Measurements from ENCODE around the gene THPO.

The THPO gene

GRCh38 chr3:184354121-184354728 lies 23.8 kb downstream of the THPO start:
- H3K27me3 ChIP-seq (ENCODE audit: low read length), result no peaks in the 10 kb centered on the region
- no peak overlapping the region for H3K4me3 ChIP-seq (ENCODE audit: insufficient read depth, low read length, poor library complexity, severe bottlenecking)
- H3K9ac ChIP-seq (ENCODE audit: low read length), result no peak overlapping the region
- H3K4me2 ChIP-seq (ENCODE audit: low read depth, low read length, poor library complexity, severe bottlenecking), result no peak overlapping the region
- H4K20me1 ChIP-seq (ENCODE audit: low read depth, low read length), result no peaks in the 10 kb centered on the region
- H3K9me3 ChIP-seq (ENCODE audit: insufficient read depth, low read length), result no peaks in the 10 kb centered on the region
- no peaks in the 10 kb centered on the region for H3K79me2 ChIP-seq (ENCODE audit: insufficient read depth, low read length)
- no peak overlapping the region for H3K27ac ChIP-seq (ENCODE audit: low read depth, low read length)
- no peaks in the 10 kb centered on the region for H3F3A ChIP-seq (ENCODE audit: insufficient read depth)
- TF ChIP-seq EZH2phosphoT487 (conservative IDR thresholded peaks at IDR 0.05; ENCODE audit: low read length) (no peak), CTCF (IDR thresholded peaks at IDR 0.05; ENCODE audit: insufficient read depth, low read length, poor library complexity, severe bottlenecking) (peak; percentile 92)
- H3K36me3 ChIP-seq (ENCODE audit: low read length), result no peaks in the 10 kb centered on the region
- H2AFZ ChIP-seq (ENCODE audit: low read depth, low read length, severe bottlenecking), result no peak overlapping the region
- no peaks in the 10 kb centered on the region for H3K9me2 ChIP-seq (replicated peaks; ENCODE audit: insufficient read depth, low read length)

DNA sequence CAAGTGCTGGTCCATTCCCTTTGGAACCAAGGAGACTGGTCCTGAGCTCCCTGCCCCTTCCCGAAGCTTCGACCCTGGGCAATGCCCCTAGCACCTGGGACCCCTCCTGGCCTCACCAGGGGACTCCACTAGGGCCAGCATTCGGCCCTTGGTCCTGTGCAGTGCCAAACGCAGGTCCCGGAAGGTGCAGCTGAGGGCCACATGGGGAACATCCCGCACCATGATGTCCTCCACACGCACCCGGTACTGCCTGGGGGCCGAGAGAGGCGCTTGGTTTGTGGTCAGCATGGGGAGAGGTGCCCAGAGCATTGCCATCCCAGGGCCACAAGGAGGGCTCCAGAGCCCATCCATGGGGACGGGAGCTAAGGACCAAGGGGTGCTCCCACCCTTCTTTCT lies 24.5 kb downstream of the THPO start:
- Histone ChIP-seq H3K4me3 (ENCODE audit: insufficient read depth, low read length, poor library complexity, severe bottlenecking) (no peak overlapping the region), H4K20me1 (ENCODE audit: low read depth, low read length) (no peaks in the 10 kb centered on the region), H2AFZ (ENCODE audit: low read depth, low read length, severe bottlenecking) (no peak overlapping the region), H3K9me2 (replicated peaks; ENCODE audit: insufficient read depth, low read length) (no peaks in the 10 kb centered on the region), H3K36me3 (ENCODE audit: low read length) (no peaks in the 10 kb centered on the region), H3K27ac (ENCODE audit: low read depth, low read length) (no peak overlapping the region), H3K9me3 (ENCODE audit: insufficient read depth, low read length) (no peaks in the 10 kb centered on the region), H3F3A (ENCODE audit: insufficient read depth) (no peaks in the 10 kb centered on the region), H3K79me2 (ENCODE audit: insufficient read depth, low read length) (no peaks in the 10 kb centered on the region), H3K9ac (ENCODE audit: low read length) (no peak overlapping the region), H3K4me2 (ENCODE audit: low read depth, low read length, poor library complexity, severe bottlenecking) (no peak overlapping the region), H3K27me3 (ENCODE audit: low read length) (no peaks in the 10 kb centered on the region)
- TF ChIP-seq CTCF (IDR thresholded peaks at IDR 0.05; ENCODE audit: insufficient read depth, low read length, poor library complexity, severe bottlenecking) (no peak), EZH2phosphoT487 (conservative IDR thresholded peaks at IDR 0.05; ENCODE audit: low read length) (no peak)

DNA sequence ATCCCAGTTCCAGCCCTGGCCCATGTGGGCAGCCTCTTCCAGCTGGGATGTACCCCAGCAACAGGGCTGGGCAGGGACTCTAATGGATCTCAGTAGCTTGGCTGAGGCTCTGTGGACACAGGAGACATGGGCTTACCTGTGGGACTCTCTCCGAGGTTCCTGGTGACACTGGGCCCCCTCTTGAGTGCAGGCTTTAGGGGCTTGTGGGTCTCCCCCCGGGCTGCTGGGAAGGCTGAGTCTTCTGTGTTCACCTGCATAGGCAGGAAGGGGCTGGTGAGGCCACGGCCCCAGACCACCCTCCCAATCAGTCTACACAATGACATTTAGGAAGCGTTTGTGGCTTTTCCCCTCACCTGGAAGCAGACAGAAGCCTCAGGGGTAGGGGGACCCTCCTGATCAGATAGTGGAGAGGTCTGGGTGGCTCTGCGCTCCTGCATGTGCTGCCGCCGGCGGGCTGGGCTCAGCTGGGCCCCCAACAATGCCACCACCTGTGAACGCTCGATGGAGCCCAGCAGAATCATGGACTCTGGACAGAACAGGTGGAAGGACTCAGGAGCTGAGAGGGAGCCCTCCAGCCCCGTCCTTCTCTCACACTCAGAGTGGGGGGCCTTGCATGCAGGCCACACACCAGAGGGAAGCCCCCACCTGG lies 25.0 kb downstream of the THPO start:
- no peaks in the 10 kb centered on the region for H3K27me3 ChIP-seq (ENCODE audit: low read length)
- no peaks in the 10 kb centered on the region for H3K9me3 ChIP-seq (ENCODE audit: insufficient read depth, low read length)
- no peaks in the 10 kb centered on the region for H4K20me1 ChIP-seq (ENCODE audit: low read depth, low read length)
- no peak overlapping the region for H3K9ac ChIP-seq (ENCODE audit: low read length)
- no peaks in the 10 kb centered on the region for H3K36me3 ChIP-seq (ENCODE audit: low read length)
- H3K4me3 ChIP-seq (ENCODE audit: insufficient read depth, low read length, poor library complexity, severe bottlenecking), result no peak overlapping the region
- H3F3A ChIP-seq (ENCODE audit: insufficient read depth), result no peaks in the 10 kb centered on the region
- no peak for TF ChIP-seq CTCF (IDR thresholded peaks at IDR 0.05; ENCODE audit: insufficient read depth, low read length, poor library complexity, severe bottlenecking)
- TF ChIP-seq EZH2phosphoT487 (conservative IDR thresholded peaks at IDR 0.05; ENCODE audit: low read length), result no peak
- H3K9me2 ChIP-seq (replicated peaks; ENCODE audit: insufficient read depth, low read length), result no peaks in the 10 kb centered on the region
- no peak overlapping the region for H3K27ac ChIP-seq (ENCODE audit: low read depth, low read length)
- H3K79me2 ChIP-seq (ENCODE audit: insufficient read depth, low read length), result no peaks in the 10 kb centered on the region
- no peak overlapping the region for H3K4me2 ChIP-seq (ENCODE audit: low read depth, low read length, poor library complexity, severe bottlenecking)
- H2AFZ ChIP-seq (ENCODE audit: low read depth, low read length, severe bottlenecking), result no peak overlapping the region

All from SU-DHL-6 (cell line).